Measurements from ENCODE around the gene GPRC5C. TPM values are rescaled to one million over a fixed set of nuclear protein-coding genes. Genes with fewer than 3 reads are reported as not detected.
"Not testable (repeated sequence)": the region's sequence is repeated elsewhere in the genome, so short reads cannot be mapped to it uniquely, and the experiment has no call there.

GPRC5C gene
- total and polyA plus RNA-seq, 2 experiments from 2014 or later, result 106 to 114 TPM

GRCh38 chr17:74480290-74480689 lies 48.4 kb downstream of the GPRC5C start:
- H3K4me3 ChIP-seq, result no peak overlapping the region
- no peaks in the 10 kb centered on the region for H3K4me1 ChIP-seq (ENCODE audit: low read depth)
- peaks cover 4% of the 10 kb centered on the region for H3K27me3 ChIP-seq
- H3K9me3 ChIP-seq (ENCODE audit: low read depth), result no peaks in the 10 kb centered on the region
- TF ChIP-seq CTCF (IDR thresholded peaks at IDR 0.05; ENCODE audit: low read depth, low read length), result no peak
- no peak for DNase-seq (ENCODE audit: low read depth in 1 of 2, low spot score in 1 of 2)
- H3K27ac ChIP-seq, result no peak overlapping the region
- no peaks in the 10 kb centered on the region for H3K36me3 ChIP-seq

DNA sequence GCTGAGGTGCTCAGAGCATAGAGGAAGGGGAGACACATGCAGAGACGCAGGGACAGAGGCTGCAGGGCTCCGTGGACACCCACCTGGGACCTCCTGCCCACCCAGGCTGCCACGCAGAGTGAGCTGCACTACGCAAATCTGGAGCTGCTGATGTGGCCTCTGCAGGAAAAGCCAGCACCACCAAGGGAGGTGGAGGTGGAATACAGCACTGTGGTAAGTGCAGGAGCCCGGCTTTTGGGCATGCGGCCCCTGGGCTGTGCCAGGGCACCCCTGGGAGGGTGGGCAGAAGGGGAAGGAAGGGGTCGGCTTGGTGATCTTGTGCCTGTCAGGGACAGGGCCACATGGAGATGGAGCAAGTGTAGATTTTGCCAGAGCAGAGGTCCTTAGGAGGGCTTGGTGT lies 49.7 kb downstream of the GPRC5C start:
- no peak overlapping the region for H3K4me3 ChIP-seq
- no peaks in the 10 kb centered on the region for H3K36me3 ChIP-seq
- no peak for TF ChIP-seq CTCF (IDR thresholded peaks at IDR 0.05; ENCODE audit: low read depth, low read length)
- H3K27me3 ChIP-seq, result peaks cover 4% of the 10 kb centered on the region
- H3K4me1 ChIP-seq (ENCODE audit: low read depth), result no peaks in the 10 kb centered on the region
- DNase-seq (ENCODE audit: low read depth in 1 of 2, low spot score in 1 of 2), result no peak
- H3K9me3 ChIP-seq (ENCODE audit: low read depth), result no peaks in the 10 kb centered on the region
- no peak overlapping the region for H3K27ac ChIP-seq

DNA sequence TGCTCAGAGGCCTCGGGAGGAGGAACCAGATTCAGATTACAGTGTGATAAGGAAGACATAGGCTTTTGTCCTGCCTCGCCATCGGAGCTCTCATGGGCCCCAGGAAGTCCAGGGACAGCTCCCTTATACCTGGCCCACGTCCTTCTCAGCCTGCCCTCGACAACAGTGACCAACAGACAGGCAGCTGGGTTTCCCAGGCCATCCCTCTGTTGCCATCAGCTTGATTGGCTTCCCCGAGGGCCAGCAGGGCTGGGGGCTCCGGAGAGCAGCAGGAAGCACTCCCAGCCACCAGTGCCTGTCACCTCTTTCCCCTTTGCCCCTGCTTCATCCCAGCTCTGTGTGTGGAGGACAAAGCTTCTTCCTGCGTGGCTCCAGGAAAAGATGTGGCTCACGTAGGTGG lies 52.2 kb downstream of the GPRC5C start:
- Histone ChIP-seq H3K4me3 (no peak overlapping the region), H3K4me1 (ENCODE audit: low read depth) (no peaks in the 10 kb centered on the region), H3K27me3 (no peaks in the 10 kb centered on the region), H3K36me3 (no peaks in the 10 kb centered on the region), H3K9me3 (ENCODE audit: low read depth) (no peaks in the 10 kb centered on the region), H3K27ac (no peak overlapping the region)
- DNase-seq (ENCODE audit: low read depth in 1 of 2, low spot score in 1 of 2), result no peak
- TF ChIP-seq CTCF (IDR thresholded peaks at IDR 0.05; ENCODE audit: low read depth, low read length), result no peak

DNA sequence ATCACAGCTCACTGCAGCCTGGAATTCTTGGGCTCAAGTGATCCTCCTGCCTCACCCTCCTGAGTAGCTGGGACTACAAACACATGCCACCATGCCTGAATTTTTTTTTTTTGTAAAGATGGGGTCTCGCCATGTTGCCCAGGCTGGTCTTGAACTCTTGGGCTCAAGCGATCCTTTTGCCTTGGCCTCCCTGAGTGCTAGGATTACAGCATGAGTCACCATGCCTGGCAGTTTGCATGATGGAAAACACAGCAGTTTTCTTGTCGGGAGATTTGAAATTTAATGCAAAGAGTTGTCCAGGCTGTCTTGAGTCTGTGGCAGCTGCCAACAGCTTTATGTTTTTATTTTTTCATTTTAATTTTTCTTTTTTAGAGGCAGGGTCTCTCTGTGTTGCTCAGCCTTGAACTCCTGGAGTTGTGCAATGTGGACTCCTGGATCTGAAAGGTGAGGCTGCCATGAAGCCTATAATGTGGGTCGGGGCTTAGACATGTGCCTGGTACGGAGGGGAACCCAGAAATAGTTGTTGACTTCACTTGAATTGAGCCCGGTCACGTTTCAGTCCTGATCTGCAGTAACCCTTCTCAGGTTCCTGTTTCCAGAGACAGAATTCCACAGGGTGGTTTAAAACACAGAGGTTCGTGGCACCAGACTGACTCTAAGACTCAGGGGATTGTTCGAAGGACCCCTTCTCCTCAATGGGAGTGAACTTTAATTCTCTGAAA lies 53.3 kb downstream of the GPRC5C start:
- TF ChIP-seq CTCF (IDR thresholded peaks at IDR 0.05; ENCODE audit: low read depth, low read length), result no peak
- Histone ChIP-seq H3K27me3 (no peaks in the 10 kb centered on the region), H3K4me3 (no peak overlapping the region), H3K4me1 (ENCODE audit: low read depth) (no peaks in the 10 kb centered on the region), H3K36me3 (no peaks in the 10 kb centered on the region), H3K9me3 (ENCODE audit: low read depth) (no peaks in the 10 kb centered on the region), H3K27ac (no peak overlapping the region)
- no peak for DNase-seq (ENCODE audit: low read depth in 1 of 2, low spot score in 1 of 2)

DNA sequence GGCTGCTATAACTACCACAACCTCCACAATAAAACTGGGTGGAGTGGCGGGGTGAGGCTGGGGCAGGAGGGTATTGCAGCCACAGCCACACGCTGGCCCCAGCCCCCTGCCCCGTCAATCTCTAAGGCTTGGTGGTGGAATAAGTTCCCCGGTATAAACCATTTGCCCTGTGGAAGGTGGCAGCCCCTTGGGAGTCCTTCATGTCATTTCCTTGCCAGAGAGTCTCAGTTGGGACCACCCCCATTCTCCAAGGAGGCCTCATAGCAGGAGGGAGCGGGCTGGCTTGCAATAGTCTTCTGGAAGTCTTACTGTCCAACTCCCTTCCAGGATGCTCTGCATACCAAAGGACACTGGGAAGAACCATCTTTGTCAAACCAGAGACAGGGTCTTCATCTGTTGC lies 54.0 kb downstream of the GPRC5C start:
- Histone ChIP-seq H3K36me3 (no peaks in the 10 kb centered on the region), H3K4me1 (ENCODE audit: low read depth) (no peaks in the 10 kb centered on the region), H3K4me3 (no peak overlapping the region), H3K9me3 (ENCODE audit: low read depth) (no peaks in the 10 kb centered on the region), H3K27ac (no peak overlapping the region), H3K27me3 (no peaks in the 10 kb centered on the region)
- no peak for TF ChIP-seq CTCF (IDR thresholded peaks at IDR 0.05; ENCODE audit: low read depth, low read length)
- DNase-seq (ENCODE audit: low read depth in 1 of 2, low spot score in 1 of 2), result no peak

- H3K4me1 ChIP-seq (ENCODE audit: low read depth); DNase-seq (ENCODE audit: low read depth in 1 of 2, low spot score in 1 of 2); H3K27ac ChIP-seq; H3K27me3 ChIP-seq; H3K4me3 ChIP-seq; H3K9me3 ChIP-seq (ENCODE audit: low read depth); H3K36me3 ChIP-seq: not testable (repeated sequence)
Measured at GRCh38 chr17:74488276-74488675, 56.4 kb downstream of the GPRC5C start.

Data from cardiac muscle cell (in vitro differentiated cells and primary cell).